Activated CD8-positive, alpha-beta T cell treated with anti-CD3 and anti-CD28 coated beads, Interleukin-2, amount 10 ng/mL, durations not matched to agents 7 days and 5 days (primary cell): ENCODE data around the gene FAM117B. TPM values are rescaled to one million over a fixed set of nuclear protein-coding genes. Genes with fewer than 3 reads are reported as not detected.

Source experiments
- ATAC-seq: fragments of 150-1000 bp; cut with Tn5 transposase; one replicate; pipeline ENCODE4 v1.10.0; 2021; ENCODE audit warnings: moderate library complexity
- CTCF ChIA-PET: fragments of 350-600 bp; sonication (Branson Sonifier 250); formaldehyde crosslinking; loops from one replicate; lab custom pipeline; 2021; ENCODE audit warnings: antibody characterized with exemption; lab: Charles Lee
- POLR2A ChIA-PET: fragments of 350-600 bp; sonication (Branson Sonifier 250); formaldehyde crosslinking; loops from one replicate; lab custom pipeline; 2021; ENCODE audit warnings: antibody characterized with exemption; lab: Charles Lee
- DNase-seq: peaks from one replicate; pipeline ENCODE4 v3.0.0-alpha.2; 2020
- H3K27ac Mint-ChIP-seq: one replicate; pipeline ENCODE4 v1.8.0; 2021; ENCODE audit warnings: mild to moderate bottlenecking, mixed read lengths
- H3K27me3 Mint-ChIP-seq: one replicate; pipeline ENCODE4 v1.8.0; 2021; ENCODE audit warnings: low read depth, mixed read lengths
- H3K36me3 Mint-ChIP-seq: one replicate; pipeline ENCODE4 v1.8.0; 2021; ENCODE audit warnings: low read depth, mixed read lengths
- H3K4me1 Mint-ChIP-seq: one replicate; pipeline ENCODE4 v1.8.0; 2021; ENCODE audit warnings: low read depth, mixed read lengths
- H3K4me3 Mint-ChIP-seq: one replicate; pipeline ENCODE4 v1.8.0; 2021; ENCODE audit warnings: mild to moderate bottlenecking, mixed read lengths
- H3K9me3 Mint-ChIP-seq: one replicate; pipeline ENCODE4 v1.8.0; 2022; ENCODE audit warnings: mixed read lengths; ENCODE audit not compliant: insufficient read depth
- total RNA-seq, 2 experiments: library from RNA; stranded (reverse); gene quantifications; one replicate each; pipeline ENCODE4 v1.2.3, GENCODE V29; 2021

The FAM117B gene
- total RNA-seq, 2 experiments from 2014 or later, result 17.1 to 18.8 TPM

GRCh38 chr2:202818321-202818720 is 183.6 kb downstream of the FAM117B start:
- H3K4me3 Mint-ChIP-seq, result no peak overlapping the region
- DNase-seq, result no peak
- ATAC-seq, result no peak
- no peak overlapping the region for H3K27ac Mint-ChIP-seq
- H3K9me3 Mint-ChIP-seq, result no peaks in the 10 kb centered on the region
- H3K4me1 Mint-ChIP-seq, result no peaks in the 10 kb centered on the region
- CTCF ChIA-PET, result no interaction called here
- H3K27me3 Mint-ChIP-seq, result no peaks in the 10 kb centered on the region
- peaks cover 5% of the 10 kb centered on the region for H3K36me3 Mint-ChIP-seq
- POLR2A ChIA-PET, result no interaction called here

Other genes with a start within 250 kb of the FAM117B start
- 1 to 10 TPM; 5.1 TPM for gene ICA1L, start 236.8 kb downstream of the FAM117B start, total RNA-seq